A204.1 (cell line): ENCODE measurements around the gene NCOA3.
"Not testable (repeated sequence)": the region's sequence is repeated elsewhere in the genome, so short reads cannot be mapped to it uniquely, and the experiment has no call there.

ENCODE experiments used
- FAIRE-seq: peaks from 2 replicates; lab custom pipeline; 2012; peaks lifted over from hg19 to GRCh38; lab: Jason Lieb, UNC

Gene NCOA3

GRCh38 chr20:47468290-47469050, 33.2 kb upstream of the NCOA3 start:
- no peak for FAIRE-seq

GRCh38 chr20:47475419-47476044, 26.2 kb upstream of the NCOA3 start:
- FAIRE-seq: no peak

- no peak for FAIRE-seq
These were observed 25.2 kb upstream of the NCOA3 start for GRCh38 chr20:47476452-47476851.

GRCh38 chr20:47479093-47479492, 22.6 kb upstream of the NCOA3 start:
- no peak for FAIRE-seq

- FAIRE-seq: no peak
These were observed 22.2 kb upstream of the NCOA3 start for GRCh38 chr20:47479506-47479905.

GRCh38 chr20:47480239-47480638, 21.4 kb upstream of the NCOA3 start:
- FAIRE-seq: no peak

GRCh38 chr20:47480705-47481104, 21.0 kb upstream of the NCOA3 start:
- no peak for FAIRE-seq

GRCh38 chr20:47481330-47482216, 20.1 kb upstream of the NCOA3 start:
- FAIRE-seq: no peak

GRCh38 chr20:47482705-47483104, 19.0 kb upstream of the NCOA3 start:
- FAIRE-seq: no peak

GRCh38 chr20:47484303-47484702, 17.4 kb upstream of the NCOA3 start:
- FAIRE-seq: no peak

GRCh38 chr20:47487175-47487917, 14.3 kb upstream of the NCOA3 start:
- FAIRE-seq: no peak

GRCh38 chr20:47489448-47489872, 12.2 kb upstream of the NCOA3 start:
- no peak for FAIRE-seq

- no peak for FAIRE-seq
These were observed 10.9 kb upstream of the NCOA3 start for GRCh38 chr20:47490795-47491194.

- no peak for FAIRE-seq
These were observed 9.4 kb upstream of the NCOA3 start for GRCh38 chr20:47492284-47492683.

GRCh38 chr20:47493175-47493962, 8.3 kb upstream of the NCOA3 start:
- FAIRE-seq: no peak

GRCh38 chr20:47493963-47494293, 7.8 kb upstream of the NCOA3 start:
- no peak for FAIRE-seq

GRCh38 chr20:47494606-47495005, 7.1 kb upstream of the NCOA3 start:
- not testable (repeated sequence) for FAIRE-seq

- FAIRE-seq: no peak
These were observed 5.6 kb upstream of the NCOA3 start for GRCh38 chr20:47496118-47496517.

GRCh38 chr20:47498606-47499005, 3.1 kb upstream of the NCOA3 start:
- no peak for FAIRE-seq

GRCh38 chr20:47499053-47499452, 2.6 kb upstream of the NCOA3 start:
- FAIRE-seq: no peak

GRCh38 chr20:47500082-47500481, 1.6 kb upstream of the NCOA3 start:
- FAIRE-seq: not testable (repeated sequence)

GRCh38 chr20:47500554-47500953, 1.1 kb upstream of the NCOA3 start:
- FAIRE-seq: no peak
